ENCODE data around the gene PDE8A.
"Not testable (repeated sequence)": the region's sequence is repeated elsewhere in the genome, so short reads cannot be mapped to it uniquely, and the experiment has no call there.

The PDE8A gene

GRCh38 chr15:84992157-84992944, 10.7 kb downstream of the PDE8A start:
- H3K56ac ChIP-seq (ENCODE audit: low read length): no peak overlapping the region
- peaks cover 10% of the 10 kb centered on the region for H3K4me1 ChIP-seq (ENCODE audit: control insufficient read depth, low read depth, low read length)
- H3K9ac ChIP-seq (ENCODE audit: low read length): no peak overlapping the region
- no peak for DNase-seq
- H3K79me2 ChIP-seq (ENCODE audit: control insufficient read depth, insufficient read depth, low read length): peaks cover 3% of the 10 kb centered on the region
- H3K27ac ChIP-seq (ENCODE audit: low read depth, low read length): no peak overlapping the region
- H3K4me3 ChIP-seq (ENCODE audit: low read length): no peak overlapping the region
- no peak overlapping the region for H4K5ac ChIP-seq (ENCODE audit: low read length)
- H2BK120ac ChIP-seq (ENCODE audit: low read depth, low read length): no peak overlapping the region
- no peak overlapping the region for H2BK15ac ChIP-seq (replicated peaks; ENCODE audit: low read depth)
- H3K4ac ChIP-seq (ENCODE audit: low read depth, low read length): no peak overlapping the region
- H3K79me1 ChIP-seq (ENCODE audit: low read length): peaks cover 8% of the 10 kb centered on the region
- no peaks in the 10 kb centered on the region for H3K36me3 ChIP-seq (ENCODE audit: control insufficient read depth, insufficient read depth, low read length)
- no peak overlapping the region for H2AK5ac ChIP-seq (ENCODE audit: low read length)
- H3K18ac ChIP-seq (ENCODE audit: low read length): no peak overlapping the region
- no CpG with 5 or more reads among the region's 4 CpGs for WGBS (ENCODE audit: extremely low coverage, insufficient coverage, low lambda C conversion rate)
- H3K27me3 ChIP-seq (ENCODE audit: insufficient read depth, low read length, poor library complexity): no peaks in the 10 kb centered on the region
- H4K8ac ChIP-seq (ENCODE audit: low read depth, low read length): no peak overlapping the region
- H2BK5ac ChIP-seq (ENCODE audit: low read length): no peak overlapping the region
- H3K4me2 ChIP-seq (ENCODE audit: low read length): no peak overlapping the region
- no peak overlapping the region for H3K23ac ChIP-seq (ENCODE audit: low read length)

DNA sequence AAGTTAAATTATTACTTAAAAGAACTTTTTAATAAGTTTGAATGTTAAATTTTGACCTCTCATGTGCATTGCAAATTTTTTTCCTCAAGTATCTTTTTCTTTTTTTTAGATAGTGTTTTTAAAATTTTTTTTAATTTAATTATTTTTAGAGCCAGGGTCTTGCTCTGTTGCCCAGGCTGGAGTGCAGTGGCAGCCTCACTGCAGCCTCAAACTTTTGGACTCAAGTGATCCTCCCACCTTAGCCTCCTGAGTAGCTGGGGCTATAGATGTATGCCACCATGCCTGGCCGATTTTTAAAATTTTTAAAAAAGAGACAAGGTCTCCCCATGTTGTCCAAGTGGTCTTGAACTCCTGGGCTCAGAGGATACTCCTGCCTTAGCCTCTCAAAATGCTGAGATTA, 14.4 kb downstream of the PDE8A start:
- H2BK120ac ChIP-seq (ENCODE audit: low read depth, low read length): no peak overlapping the region
- H3K56ac ChIP-seq (ENCODE audit: low read length): no peak overlapping the region
- H3K18ac ChIP-seq (ENCODE audit: low read length): no peak overlapping the region
- no peaks in the 10 kb centered on the region for H3K27me3 ChIP-seq (ENCODE audit: insufficient read depth, low read length, poor library complexity)
- H2AK5ac ChIP-seq (ENCODE audit: low read length): no peak overlapping the region
- H2BK15ac ChIP-seq (replicated peaks; ENCODE audit: low read depth): no peak overlapping the region
- no peak overlapping the region for H3K4me3 ChIP-seq (ENCODE audit: low read length)
- no peak for DNase-seq
- no peak overlapping the region for H3K4me2 ChIP-seq (ENCODE audit: low read length)
- no peak overlapping the region for H3K23ac ChIP-seq (ENCODE audit: low read length)
- no peak overlapping the region for H3K4ac ChIP-seq (ENCODE audit: low read depth, low read length)
- WGBS (ENCODE audit: extremely low coverage, insufficient coverage, low lambda C conversion rate): no CpG with 5 or more reads among the region's 1 CpG
- H4K8ac ChIP-seq (ENCODE audit: low read depth, low read length): no peak overlapping the region
- H3K79me1 ChIP-seq (ENCODE audit: low read length): peaks cover 2% of the 10 kb centered on the region
- H3K79me2 ChIP-seq (ENCODE audit: control insufficient read depth, insufficient read depth, low read length): peaks cover 2% of the 10 kb centered on the region
- no peak overlapping the region for H2BK5ac ChIP-seq (ENCODE audit: low read length)
- H4K5ac ChIP-seq (ENCODE audit: low read length): no peak overlapping the region
- H3K36me3 ChIP-seq (ENCODE audit: control insufficient read depth, insufficient read depth, low read length): no peaks in the 10 kb centered on the region
- no peaks in the 10 kb centered on the region for H3K4me1 ChIP-seq (ENCODE audit: control insufficient read depth, low read depth, low read length)
- no peak overlapping the region for H3K27ac ChIP-seq (ENCODE audit: low read depth, low read length)
- H3K9ac ChIP-seq (ENCODE audit: low read length): no peak overlapping the region

DNA sequence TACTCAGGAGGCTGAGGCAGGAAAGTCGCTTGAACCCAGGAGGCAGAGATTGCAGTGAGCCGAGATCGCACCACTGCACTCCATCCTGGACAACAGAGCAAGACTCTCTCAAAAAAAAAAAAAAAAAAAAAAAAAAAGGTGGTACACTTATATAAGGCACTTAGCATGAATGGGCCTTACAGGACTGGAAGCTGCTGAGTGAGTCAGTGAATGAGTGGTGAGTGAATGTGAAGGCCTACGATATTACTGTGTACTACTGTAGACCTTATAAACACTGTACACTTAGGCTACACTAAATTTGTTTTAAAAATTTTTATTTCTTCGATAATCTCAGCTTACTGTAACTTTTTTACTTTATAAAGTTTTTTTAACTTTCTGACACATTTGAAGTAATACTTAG, 15.1 kb downstream of the PDE8A start:
- not testable (repeated sequence) for H3K79me1 ChIP-seq (ENCODE audit: low read length); H3K4me2 ChIP-seq (ENCODE audit: low read length); H3K79me2 ChIP-seq (ENCODE audit: control insufficient read depth, insufficient read depth, low read length); H3K4me3 ChIP-seq (ENCODE audit: low read length); H4K5ac ChIP-seq (ENCODE audit: low read length); H3K23ac ChIP-seq (ENCODE audit: low read length); H3K36me3 ChIP-seq (ENCODE audit: control insufficient read depth, insufficient read depth, low read length); H2BK120ac ChIP-seq (ENCODE audit: low read depth, low read length); H3K9ac ChIP-seq (ENCODE audit: low read length); H3K27me3 ChIP-seq (ENCODE audit: insufficient read depth, low read length, poor library complexity); DNase-seq; H2BK15ac ChIP-seq (replicated peaks; ENCODE audit: low read depth); H2AK5ac ChIP-seq (ENCODE audit: low read length); H2BK5ac ChIP-seq (ENCODE audit: low read length); H3K27ac ChIP-seq (ENCODE audit: low read depth, low read length); H3K18ac ChIP-seq (ENCODE audit: low read length); H3K4ac ChIP-seq (ENCODE audit: low read depth, low read length); H4K8ac ChIP-seq (ENCODE audit: low read depth, low read length); H3K4me1 ChIP-seq (ENCODE audit: control insufficient read depth, low read depth, low read length); H3K56ac ChIP-seq (ENCODE audit: low read length)
- WGBS (ENCODE audit: extremely low coverage, insufficient coverage, low lambda C conversion rate): no CpG with 5 or more reads among the region's 5 CpGs

DNA sequence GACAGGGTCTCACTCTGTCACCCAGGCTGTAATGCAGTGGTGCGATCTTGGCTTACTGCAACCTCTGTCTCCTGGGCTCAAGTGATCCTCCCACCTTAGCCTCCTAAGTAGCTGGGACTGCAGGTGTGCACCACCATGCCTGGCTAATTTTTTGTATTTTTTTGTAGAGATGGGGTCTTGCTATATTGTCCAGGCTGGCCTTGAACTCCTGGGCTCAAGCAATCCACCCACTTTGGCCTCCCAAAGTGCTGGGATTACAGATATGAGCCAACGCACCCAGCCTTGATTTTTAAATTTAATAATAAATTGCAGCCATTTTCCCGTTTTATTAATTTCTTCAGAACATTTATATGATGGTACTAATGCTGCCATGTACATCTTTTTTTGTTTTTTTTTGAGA, 15.6 kb downstream of the PDE8A start:
- not testable (repeated sequence) for H4K8ac ChIP-seq (ENCODE audit: low read depth, low read length); H2AK5ac ChIP-seq (ENCODE audit: low read length); H3K27ac ChIP-seq (ENCODE audit: low read depth, low read length); H3K79me2 ChIP-seq (ENCODE audit: control insufficient read depth, insufficient read depth, low read length); H3K9ac ChIP-seq (ENCODE audit: low read length); H3K4me3 ChIP-seq (ENCODE audit: low read length); H2BK5ac ChIP-seq (ENCODE audit: low read length); H3K4ac ChIP-seq (ENCODE audit: low read depth, low read length); H3K56ac ChIP-seq (ENCODE audit: low read length); H2BK120ac ChIP-seq (ENCODE audit: low read depth, low read length); H3K36me3 ChIP-seq (ENCODE audit: control insufficient read depth, insufficient read depth, low read length); H2BK15ac ChIP-seq (replicated peaks; ENCODE audit: low read depth); H3K18ac ChIP-seq (ENCODE audit: low read length); H4K5ac ChIP-seq (ENCODE audit: low read length); H3K27me3 ChIP-seq (ENCODE audit: insufficient read depth, low read length, poor library complexity); H3K79me1 ChIP-seq (ENCODE audit: low read length); H3K23ac ChIP-seq (ENCODE audit: low read length); DNase-seq; H3K4me1 ChIP-seq (ENCODE audit: control insufficient read depth, low read depth, low read length); H3K4me2 ChIP-seq (ENCODE audit: low read length)
- WGBS (ENCODE audit: extremely low coverage, insufficient coverage, low lambda C conversion rate): no CpG with 5 or more reads among the region's 3 CpGs

DNA sequence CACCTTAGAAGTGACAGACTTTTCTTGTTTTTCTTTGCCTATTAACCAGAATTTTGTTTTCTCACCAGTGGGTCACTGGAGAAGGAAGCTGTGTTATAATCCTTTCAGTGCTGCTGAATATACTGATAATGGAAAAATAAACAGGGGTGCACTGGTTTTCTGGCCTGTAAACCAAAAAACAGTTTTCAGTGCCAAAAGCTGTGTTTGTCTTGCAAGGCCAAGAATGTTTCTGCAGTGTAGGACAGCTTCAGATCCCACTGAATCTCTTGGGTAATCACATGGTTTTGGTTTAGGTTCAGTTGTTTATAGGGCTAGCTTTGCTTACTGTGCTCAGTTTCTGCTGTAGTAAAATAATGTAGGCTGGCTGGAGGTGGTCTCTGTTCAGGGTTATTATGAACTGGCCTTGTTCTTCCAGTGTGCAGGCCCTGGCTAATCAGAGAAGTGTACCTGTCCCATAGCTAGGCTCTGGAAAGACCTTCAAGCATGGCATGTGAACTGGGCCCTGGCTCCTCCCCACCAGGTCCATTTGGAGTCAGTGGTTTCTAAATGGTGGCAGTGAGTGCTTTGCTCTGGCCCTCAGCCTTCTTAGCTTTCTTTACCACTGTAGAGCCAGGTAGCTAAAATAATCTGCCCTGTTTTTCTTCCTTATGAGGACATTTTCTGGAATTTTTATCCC, 18.7 kb downstream of the PDE8A start:
- peaks cover 8% of the 10 kb centered on the region for H3K4me1 ChIP-seq (ENCODE audit: control insufficient read depth, low read depth, low read length)
- H4K8ac ChIP-seq (ENCODE audit: low read depth, low read length): no peak overlapping the region
- H2BK15ac ChIP-seq (replicated peaks; ENCODE audit: low read depth): no peak overlapping the region
- H3K27ac ChIP-seq (ENCODE audit: low read depth, low read length): no peak overlapping the region
- H4K5ac ChIP-seq (ENCODE audit: low read length): no peak overlapping the region
- no peak overlapping the region for H2AK5ac ChIP-seq (ENCODE audit: low read length)
- no peaks in the 10 kb centered on the region for H3K79me2 ChIP-seq (ENCODE audit: control insufficient read depth, insufficient read depth, low read length)
- no peak overlapping the region for H3K18ac ChIP-seq (ENCODE audit: low read length)
- H3K36me3 ChIP-seq (ENCODE audit: control insufficient read depth, insufficient read depth, low read length): no peaks in the 10 kb centered on the region
- no peak overlapping the region for H2BK5ac ChIP-seq (ENCODE audit: low read length)
- H3K4ac ChIP-seq (ENCODE audit: low read depth, low read length): no peak overlapping the region
- no peak overlapping the region for H3K56ac ChIP-seq (ENCODE audit: low read length)
- H3K23ac ChIP-seq (ENCODE audit: low read length): no peak overlapping the region
- DNase-seq: no peak
- H3K27me3 ChIP-seq (ENCODE audit: insufficient read depth, low read length, poor library complexity): no peaks in the 10 kb centered on the region
- H3K4me3 ChIP-seq (ENCODE audit: low read length): no peak overlapping the region
- H3K4me2 ChIP-seq (ENCODE audit: low read length): no peak overlapping the region
- H3K79me1 ChIP-seq (ENCODE audit: low read length): peaks cover 2% of the 10 kb centered on the region
- H3K9ac ChIP-seq (ENCODE audit: low read length): no peak overlapping the region
- H2BK120ac ChIP-seq (ENCODE audit: low read depth, low read length): no peak overlapping the region

Measured in mesendoderm (in vitro differentiated cells).